Tibial nerve (tissue), 4 donors: Measurements from ENCODE around the gene PAMR1. TPM values are rescaled to one million over a fixed set of nuclear protein-coding genes. Genes with fewer than 3 reads are reported as not detected.

Experiments used
- DNase-seq, 2 donors: peaks; one replicate each; pipeline ENCODE4 v3.0.0-alpha.2; 2019; ENCODE audit warnings: low spot score in 2 of 2
- H3K27ac ChIP-seq, 4 donors: fragments of 200-600 bp; sonication (generic) in 3 of 4; one replicate each; pipeline ENCODE4 v1.5.1; 2017 to 2019; ENCODE audit warnings: mild to moderate bottlenecking in 1 of 4
- H3K27me3 ChIP-seq, 2 donors: fragments of 200-600 bp; sonication (generic) in 1 of 2; one replicate each; pipeline versions ENCODE4 v1.5.1 to v1.6.0; 2017 to 2019
- H3K36me3 ChIP-seq, 3 donors: fragments of 200-600 bp; sonication (generic); one replicate each; pipeline ENCODE4 v1.5.1; 2018 to 2019
- H3K4me1 ChIP-seq, 4 donors: fragments of 200-600 bp; sonication (generic) in 3 of 4; one replicate each; pipeline ENCODE4 v1.5.1; 2017 to 2019
- H3K4me3 ChIP-seq, 4 donors: fragments of 200-600 bp; sonication (generic) in 3 of 4; one replicate each; pipeline ENCODE4 v1.5.1; 2017 to 2019; ENCODE audit warnings: mild to moderate bottlenecking in 1 of 4, moderate library complexity in 1 of 4
- H3K9me3 ChIP-seq, 4 donors: fragments of 200-600 bp; sonication (generic) in 3 of 4; one replicate each; pipeline ENCODE4 v1.5.1; 2017 to 2019
- EP300 ChIP-seq, 2 donors: sonication (generic); formaldehyde crosslinking; IDR thresholded peaks; one replicate each; pipeline ENCODE4 v1.6.1; 2017; ENCODE audit warnings: antibody characterized with exemption in 2 of 2, mild to moderate bottlenecking in 1 of 2
- POLR2A ChIP-seq, 2 donors: fragments of 450-650 bp; IDR thresholded peaks; one replicate each; pipeline ENCODE4 v1.6.1; 2017; ENCODE audit warnings: antibody characterized with exemption in 2 of 2, mild to moderate bottlenecking in 2 of 2, moderate library complexity in 2 of 2
- WGBS, 2 donors: methylation state at CpG; one replicate each; pipeline ENCODE4 v1.1.5; 2018; 5-methylcytosine and 5-hydroxymethylcytosine counted together
- total RNA-seq, 4 donors: library from RNA; depleted of rRNA; stranded (reverse); fragments of >200 nt; gene quantifications; one replicate each; pipeline ENCODE4 v1.1.0, GENCODE V29; 2016
- TF ChIP-seq, protein P1 (sequence below), 5 experiments: fragments of 200-600 bp in 3 of 5; fragments of 450-650 bp in 2 of 5; sonication (generic) in 3 of 5; IDR thresholded peaks; one replicate each; pipeline ENCODE4 v1.5.1; 2016 to 2019; ENCODE audit warnings: antibody characterized with exemption in 5 of 5, mild to moderate bottlenecking in 3 of 5, moderate library complexity in 2 of 5

PAMR1 gene, protein sequence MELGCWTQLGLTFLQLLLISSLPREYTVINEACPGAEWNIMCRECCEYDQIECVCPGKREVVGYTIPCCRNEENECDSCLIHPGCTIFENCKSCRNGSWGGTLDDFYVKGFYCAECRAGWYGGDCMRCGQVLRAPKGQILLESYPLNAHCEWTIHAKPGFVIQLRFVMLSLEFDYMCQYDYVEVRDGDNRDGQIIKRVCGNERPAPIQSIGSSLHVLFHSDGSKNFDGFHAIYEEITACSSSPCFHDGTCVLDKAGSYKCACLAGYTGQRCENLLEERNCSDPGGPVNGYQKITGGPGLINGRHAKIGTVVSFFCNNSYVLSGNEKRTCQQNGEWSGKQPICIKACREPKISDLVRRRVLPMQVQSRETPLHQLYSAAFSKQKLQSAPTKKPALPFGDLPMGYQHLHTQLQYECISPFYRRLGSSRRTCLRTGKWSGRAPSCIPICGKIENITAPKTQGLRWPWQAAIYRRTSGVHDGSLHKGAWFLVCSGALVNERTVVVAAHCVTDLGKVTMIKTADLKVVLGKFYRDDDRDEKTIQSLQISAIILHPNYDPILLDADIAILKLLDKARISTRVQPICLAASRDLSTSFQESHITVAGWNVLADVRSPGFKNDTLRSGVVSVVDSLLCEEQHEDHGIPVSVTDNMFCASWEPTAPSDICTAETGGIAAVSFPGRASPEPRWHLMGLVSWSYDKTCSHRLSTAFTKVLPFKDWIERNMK
- total RNA-seq: 10 to 100 TPM in 1 of 4 donors, 1 to 10 TPM in 3; 6.9 to 10.8 (median 7.7) TPM

DNA sequence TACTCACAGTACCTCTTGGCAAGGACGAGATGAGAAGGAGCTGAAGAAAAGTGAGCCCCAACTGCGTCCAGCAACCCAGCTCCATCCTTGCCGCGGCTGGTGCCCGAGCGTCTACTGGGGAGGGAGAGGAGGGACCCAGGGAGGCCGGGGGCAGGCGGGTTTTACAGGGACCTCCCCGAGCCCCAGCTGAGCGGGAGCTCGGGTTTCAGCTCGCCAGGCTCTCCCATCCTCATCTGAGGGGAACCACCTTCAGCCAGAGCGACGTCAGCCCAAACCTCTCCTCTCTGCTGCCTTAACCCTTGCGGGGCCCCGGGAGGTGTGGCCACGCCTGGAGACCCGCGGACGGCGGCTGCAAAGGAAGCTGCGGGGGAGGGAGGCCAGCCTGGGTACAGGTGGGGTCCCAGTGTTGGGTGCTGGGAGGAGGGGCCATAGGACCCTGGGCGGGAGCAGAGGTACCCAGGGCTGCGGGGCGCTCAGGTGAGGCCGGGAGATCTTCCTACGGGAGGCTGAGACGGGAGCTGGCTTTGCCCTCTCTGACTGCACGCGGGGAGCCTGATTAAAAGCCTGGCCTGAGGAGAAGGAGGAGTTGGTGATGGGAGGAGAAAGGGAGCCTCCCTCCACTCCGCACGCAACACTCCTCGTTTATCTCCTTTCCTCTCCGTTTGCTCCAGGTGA lies at the start of gene PAMR1:
Gene PAMR1, minus strand, starts transcription at position 116 of the 675 bp plus-strand sequence. Its CDS starts 31 bp downstream, at position 85.
- no peaks in the 10 kb centered on the region for H3K36me3 ChIP-seq
- H3K4me1 ChIP-seq: peaks cover 0 to 45% (median 4%) of the 10 kb centered on the region in 4 donors
- H3K27ac ChIP-seq: peak within 1 kb of the TSS in 1 of 4 donors; percentile 57
- no peak for TF ChIP-seq POLR2A (IDR thresholded peaks at IDR 0.05)
- no peak for TF ChIP-seq EP300 (IDR thresholded peaks at IDR 0.05)
- peaks cover 0 to 13% of the 10 kb centered on the region in 2 donors for H3K27me3 ChIP-seq
- no peaks in the 10 kb centered on the region for H3K9me3 ChIP-seq
- 4 to 7% methylated on average over 25 to 34 of the region's 34 CpGs for WGBS, 2 donors
- peak within 1 kb of the TSS in 3 of 4 donors; percentile 10 to 42 (median 30) for H3K4me3 ChIP-seq
- DNase-seq: peak in 1 of 2 donors; percentile 39

DNA sequence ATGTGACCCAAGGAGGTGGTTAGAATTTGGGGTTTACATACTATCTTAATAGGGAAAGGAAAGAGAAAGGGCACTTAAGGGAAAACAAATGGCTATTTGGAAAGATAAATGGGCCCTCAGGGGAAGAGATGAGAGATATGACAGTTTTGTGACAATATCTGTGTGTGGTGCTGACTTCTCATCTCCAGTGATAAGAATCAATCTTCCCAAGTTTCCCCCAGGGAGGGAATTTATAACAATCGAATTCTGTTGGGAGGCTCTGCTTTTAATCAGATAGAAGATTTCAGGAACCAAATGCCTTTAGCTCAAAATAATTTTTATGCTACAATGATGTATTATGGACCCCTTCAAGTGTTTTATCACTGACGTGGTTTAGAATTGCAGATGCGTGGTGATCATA lies 46.3 kb upstream of the PAMR1 start:
- H3K27me3 ChIP-seq: no peaks in the 10 kb centered on the region
- H3K4me3 ChIP-seq: no peak overlapping the region
- H3K4me1 ChIP-seq: no peaks in the 10 kb centered on the region
- H3K27ac ChIP-seq: no peak overlapping the region
- TF ChIP-seq POLR2A (IDR thresholded peaks at IDR 0.05): no peak
- TF ChIP-seq, protein P1, sequence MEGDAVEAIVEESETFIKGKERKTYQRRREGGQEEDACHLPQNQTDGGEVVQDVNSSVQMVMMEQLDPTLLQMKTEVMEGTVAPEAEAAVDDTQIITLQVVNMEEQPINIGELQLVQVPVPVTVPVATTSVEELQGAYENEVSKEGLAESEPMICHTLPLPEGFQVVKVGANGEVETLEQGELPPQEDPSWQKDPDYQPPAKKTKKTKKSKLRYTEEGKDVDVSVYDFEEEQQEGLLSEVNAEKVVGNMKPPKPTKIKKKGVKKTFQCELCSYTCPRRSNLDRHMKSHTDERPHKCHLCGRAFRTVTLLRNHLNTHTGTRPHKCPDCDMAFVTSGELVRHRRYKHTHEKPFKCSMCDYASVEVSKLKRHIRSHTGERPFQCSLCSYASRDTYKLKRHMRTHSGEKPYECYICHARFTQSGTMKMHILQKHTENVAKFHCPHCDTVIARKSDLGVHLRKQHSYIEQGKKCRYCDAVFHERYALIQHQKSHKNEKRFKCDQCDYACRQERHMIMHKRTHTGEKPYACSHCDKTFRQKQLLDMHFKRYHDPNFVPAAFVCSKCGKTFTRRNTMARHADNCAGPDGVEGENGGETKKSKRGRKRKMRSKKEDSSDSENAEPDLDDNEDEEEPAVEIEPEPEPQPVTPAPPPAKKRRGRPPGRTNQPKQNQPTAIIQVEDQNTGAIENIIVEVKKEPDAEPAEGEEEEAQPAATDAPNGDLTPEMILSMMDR (IDR thresholded peaks at IDR 0.05): no peak
- TF ChIP-seq EP300 (IDR thresholded peaks at IDR 0.05): no peak
- H3K36me3 ChIP-seq: no peaks in the 10 kb centered on the region
- DNase-seq: no peak
- 60 to 70% methylated on average over 3 of the region's 3 CpGs for WGBS, 2 donors
- peaks cover 0 to 15% (median 0%) of the 10 kb centered on the region in 4 donors for H3K9me3 ChIP-seq

DNA sequence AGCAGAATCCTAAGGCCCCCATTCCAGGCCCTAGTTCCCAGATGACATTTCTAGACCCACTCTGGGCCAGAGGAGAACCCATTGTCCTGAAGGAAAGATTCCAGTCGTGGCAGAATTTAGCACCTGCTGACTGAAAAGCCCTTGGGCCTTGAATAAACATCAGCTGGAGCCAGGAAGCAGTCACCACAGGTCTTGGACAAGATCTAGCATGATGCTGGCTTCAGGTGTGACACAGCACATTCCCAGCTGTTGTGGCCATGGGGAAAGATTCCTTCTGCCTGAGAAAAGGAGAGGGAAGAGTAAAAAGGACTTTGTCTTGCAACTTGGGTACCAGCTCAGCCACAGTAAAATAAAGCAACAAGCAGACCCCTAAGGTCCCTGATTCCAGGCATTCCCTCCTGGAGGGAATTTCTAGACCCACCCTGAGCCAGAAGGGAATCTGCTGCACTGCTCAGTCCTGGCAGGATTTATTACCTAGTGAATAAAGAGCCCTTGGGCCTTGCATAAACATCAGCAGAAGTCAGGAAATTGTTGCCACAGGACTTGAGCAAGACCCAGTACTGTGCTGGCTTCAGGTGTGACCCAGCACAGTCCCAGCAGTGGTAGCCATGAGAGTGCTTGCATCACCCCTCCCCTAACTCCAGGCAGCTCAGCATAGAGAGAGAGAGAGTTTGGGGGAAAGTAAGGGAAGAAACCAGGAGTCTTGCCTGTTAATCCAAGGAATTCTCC lies 42.5 kb upstream of the PAMR1 start:
- no peaks in the 10 kb centered on the region for H3K27me3 ChIP-seq
- no peaks in the 10 kb centered on the region for H3K36me3 ChIP-seq
- no peak overlapping the region for H3K27ac ChIP-seq
- no peak for TF ChIP-seq EP300 (IDR thresholded peaks at IDR 0.05)
- TF ChIP-seq, protein P1 (IDR thresholded peaks at IDR 0.05): no peak
- no peak for TF ChIP-seq POLR2A (IDR thresholded peaks at IDR 0.05)
- H3K9me3 ChIP-seq: peaks cover 0 to 15% (median 0%) of the 10 kb centered on the region in 4 donors
- no peak overlapping the region for H3K4me3 ChIP-seq
- peaks cover 0 to 18% (median 0%) of the 10 kb centered on the region in 4 donors for H3K4me1 ChIP-seq
- no peak for DNase-seq
- 53 to 61% methylated on average over 1 of the region's 1 CpG for WGBS, 2 donors

DNA sequence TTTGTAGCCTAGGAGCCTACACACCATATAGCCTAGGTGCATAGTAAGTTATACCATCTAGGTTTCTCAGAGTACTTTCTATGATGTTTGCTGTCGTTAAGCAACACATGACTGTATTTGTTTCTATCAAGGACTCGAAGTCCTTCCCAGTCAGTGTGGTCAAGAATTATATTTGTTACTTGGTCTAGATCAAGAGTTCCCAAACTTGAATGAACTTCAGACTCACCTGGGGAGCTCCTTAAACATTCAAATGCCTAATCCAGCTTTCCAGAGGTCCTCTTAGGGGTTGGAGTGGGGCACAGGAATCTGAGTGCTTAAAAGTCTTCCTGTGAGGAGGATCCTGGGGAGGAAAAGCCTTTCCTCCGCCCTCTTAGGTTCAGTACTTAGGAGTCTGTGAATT lies 41.5 kb upstream of the PAMR1 start:
- H3K36me3 ChIP-seq: no peaks in the 10 kb centered on the region
- no peaks in the 10 kb centered on the region for H3K27me3 ChIP-seq
- WGBS, 2 donors: 84 to 92% methylated on average over 3 of the region's 3 CpGs
- H3K4me3 ChIP-seq: no peak overlapping the region
- no peak for DNase-seq
- TF ChIP-seq EP300 (IDR thresholded peaks at IDR 0.05): no peak
- TF ChIP-seq, protein P1 (IDR thresholded peaks at IDR 0.05): no peak
- TF ChIP-seq POLR2A (IDR thresholded peaks at IDR 0.05): no peak
- H3K27ac ChIP-seq: no peak overlapping the region
- H3K9me3 ChIP-seq: peaks cover 0 to 15% (median 0%) of the 10 kb centered on the region in 4 donors
- H3K4me1 ChIP-seq: peaks cover 0 to 18% (median 0%) of the 10 kb centered on the region in 4 donors

DNA sequence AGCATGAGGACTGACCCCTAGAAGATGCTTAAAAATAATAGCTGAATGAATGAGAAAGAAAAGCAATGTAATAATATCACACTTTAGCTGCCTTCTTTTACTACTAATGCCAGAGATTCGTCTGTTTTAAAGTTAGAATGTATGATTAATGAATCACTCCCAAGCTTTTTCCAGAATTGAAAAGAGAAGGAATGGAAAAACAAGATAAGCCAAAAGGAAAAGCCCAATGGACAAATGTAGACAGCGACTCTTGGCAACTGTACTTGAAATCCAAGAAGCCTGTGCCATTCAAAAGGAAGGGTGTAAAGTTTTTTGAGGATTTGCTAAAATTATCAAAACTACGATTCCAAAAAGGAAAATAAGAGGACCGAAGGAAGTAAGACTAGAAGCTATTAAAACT lies 40.8 kb upstream of the PAMR1 start:
- WGBS, 2 donors: 49 to 50% methylated on average over 4 of the region's 4 CpGs

More for the DNA sequence above, 40.8 kb upstream of the PAMR1 start:
- Histone ChIP-seq H3K27me3 (no peaks in the 10 kb centered on the region), H3K36me3 (no peaks in the 10 kb centered on the region), H3K27ac (no peak overlapping the region), H3K4me1 (peaks cover 0 to 18% (median 0%) of the 10 kb centered on the region in 4 donors), H3K4me3 (no peak overlapping the region), H3K9me3 (peaks cover 0 to 15% (median 0%) of the 10 kb centered on the region in 4 donors)
- no peak for DNase-seq
- TF ChIP-seq POLR2A (IDR thresholded peaks at IDR 0.05) (no peak), EP300 (IDR thresholded peaks at IDR 0.05) (no peak)
- TF ChIP-seq, protein P1 (IDR thresholded peaks at IDR 0.05): no peak
